Uterus (tissue), 4 donors: ENCODE data around the gene DYDC2. TPM values are rescaled to one million over a fixed set of nuclear protein-coding genes. Genes with fewer than 3 reads are reported as not detected.
A peak's percentile ranks its signal among the peaks of the same experiment; 100 is the strongest.

Experiments
- DNase-seq, 2 donors: peaks; one replicate each; pipeline ENCODE4 v3.0.0-alpha.2; 2019 to 2020
- H3K27ac ChIP-seq, 2 donors: fragments of 200-600 bp; sonication (generic); 1 replicate in 1 of 2; 2 replicates in 1 of 2; pipeline ENCODE4 v1.5.1; 2016 to 2018
- H3K27me3 ChIP-seq, 2 donors: fragments of 200-600 bp; sonication (generic); one replicate each; pipeline ENCODE4 v1.5.1; 2018 to 2019; ENCODE audit warnings: control low read depth in 1 of 2
- H3K36me3 ChIP-seq, 2 donors: fragments of 200-600 bp; sonication (generic); one replicate each; pipeline ENCODE4 v1.5.1; 2019; ENCODE audit warnings: control low read depth in 1 of 2
- H3K4me1 ChIP-seq, 2 donors: fragments of 200-600 bp; sonication (generic); one replicate each; pipeline ENCODE4 v1.5.1; 2018 to 2019; ENCODE audit warnings: control low read depth in 1 of 2
- H3K4me3 ChIP-seq, 2 donors: fragments of 200-600 bp; sonication (generic); 1 replicate in 1 of 2; 2 replicates in 1 of 2; pipeline ENCODE4 v1.5.1; 2018 to 2019; ENCODE audit warnings: mild to moderate bottlenecking in 1 of 2
- H3K9me3 ChIP-seq, 2 donors: fragments of 200-600 bp; sonication (generic); one replicate each; pipeline ENCODE4 v1.5.1; 2019; ENCODE audit warnings: control low read depth in 1 of 2
- POLR2A ChIP-seq, 2 donors: fragments of 450-650 bp; IDR thresholded peaks; one replicate each; pipeline ENCODE4 v1.6.1; 2016; ENCODE audit warnings: antibody characterized with exemption in 2 of 2, mild to moderate bottlenecking in 1 of 2, moderate library complexity in 1 of 2
- intact Hi-C: fragments of 100-400 bp; cut with DNase I; formaldehyde crosslinking; loops from one replicate; pipeline ENCODE4 v1.15.1; 2023; ENCODE audit warnings: low total_unique reads
- total RNA-seq, 4 donors: library from RNA; depleted of rRNA in 3 of 4; stranded (reverse); fragments of >200 nt in 3 of 4; gene quantifications; one replicate each; pipeline versions ENCODE4 v1.1.0 to v1.2.4, GENCODE V29; 2014 to 2023
- TF ChIP-seq, protein P1 (sequence below), 4 experiments: fragments of 200-600 bp in 2 of 4; fragments of 450-650 bp in 2 of 4; sonication (generic) in 2 of 4; IDR thresholded peaks; one replicate each; pipeline ENCODE4 v1.5.1; 2016 to 2019; ENCODE audit warnings: antibody characterized with exemption in 4 of 4, mild to moderate bottlenecking in 2 of 4, moderate library complexity in 1 of 4
- donor health status: DM: yes; HTN: yes; CAD: no.

DYDC2 gene
- total RNA-seq, 4 donors from 2014 or later, result 0.73 to 12.4 (median 6.6) TPM; not detected in 1

GRCh38 chr10:80379701-80380100 is 23.1 kb downstream of the DYDC2 start:
- H3K27me3 ChIP-seq, result no peaks in the 10 kb centered on the region
- intact Hi-C loops, result no loop called here
- DNase-seq, result no peak
- no peaks in the 10 kb centered on the region for H3K4me1 ChIP-seq
- no peak overlapping the region for H3K27ac ChIP-seq
- H3K9me3 ChIP-seq, result no peaks in the 10 kb centered on the region
- H3K36me3 ChIP-seq, result no peaks in the 10 kb centered on the region
- TF ChIP-seq POLR2A (IDR thresholded peaks at IDR 0.05), result no peak
- TF ChIP-seq, protein P1, sequence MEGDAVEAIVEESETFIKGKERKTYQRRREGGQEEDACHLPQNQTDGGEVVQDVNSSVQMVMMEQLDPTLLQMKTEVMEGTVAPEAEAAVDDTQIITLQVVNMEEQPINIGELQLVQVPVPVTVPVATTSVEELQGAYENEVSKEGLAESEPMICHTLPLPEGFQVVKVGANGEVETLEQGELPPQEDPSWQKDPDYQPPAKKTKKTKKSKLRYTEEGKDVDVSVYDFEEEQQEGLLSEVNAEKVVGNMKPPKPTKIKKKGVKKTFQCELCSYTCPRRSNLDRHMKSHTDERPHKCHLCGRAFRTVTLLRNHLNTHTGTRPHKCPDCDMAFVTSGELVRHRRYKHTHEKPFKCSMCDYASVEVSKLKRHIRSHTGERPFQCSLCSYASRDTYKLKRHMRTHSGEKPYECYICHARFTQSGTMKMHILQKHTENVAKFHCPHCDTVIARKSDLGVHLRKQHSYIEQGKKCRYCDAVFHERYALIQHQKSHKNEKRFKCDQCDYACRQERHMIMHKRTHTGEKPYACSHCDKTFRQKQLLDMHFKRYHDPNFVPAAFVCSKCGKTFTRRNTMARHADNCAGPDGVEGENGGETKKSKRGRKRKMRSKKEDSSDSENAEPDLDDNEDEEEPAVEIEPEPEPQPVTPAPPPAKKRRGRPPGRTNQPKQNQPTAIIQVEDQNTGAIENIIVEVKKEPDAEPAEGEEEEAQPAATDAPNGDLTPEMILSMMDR (IDR thresholded peaks at IDR 0.05), result no peak
- no peak overlapping the region for H3K4me3 ChIP-seq

GRCh38 chr10:80380185-80380584 is 23.6 kb downstream of the DYDC2 start:
- Histone ChIP-seq H3K4me3 (no peak overlapping the region), H3K4me1 (no peaks in the 10 kb centered on the region), H3K36me3 (no peaks in the 10 kb centered on the region), H3K27me3 (no peaks in the 10 kb centered on the region), H3K27ac (no peak overlapping the region), H3K9me3 (no peaks in the 10 kb centered on the region)
- intact Hi-C loops, result no loop called here
- no peak for TF ChIP-seq POLR2A (IDR thresholded peaks at IDR 0.05)
- TF ChIP-seq, protein P1 (IDR thresholded peaks at IDR 0.05), result no peak
- DNase-seq, result no peak

- DNase-seq, result peak; percentile 18 to 25
- Histone ChIP-seq H3K4me3 (no peak overlapping the region), H3K4me1 (no peaks in the 10 kb centered on the region), H3K9me3 (no peaks in the 10 kb centered on the region), H3K36me3 (no peaks in the 10 kb centered on the region), H3K27me3 (no peaks in the 10 kb centered on the region), H3K27ac (no peak overlapping the region)
- TF ChIP-seq, protein P1 (IDR thresholded peaks at IDR 0.05), result peak; percentile 61 to 74 (median 63)
- no peak for TF ChIP-seq POLR2A (IDR thresholded peaks at IDR 0.05)
- intact Hi-C loops, result no loop called here
These were observed 26.4 kb downstream of the DYDC2 start for GRCh38 chr10:80382989-80383388.

GRCh38 chr10:80390740-80391139 is 34.2 kb downstream of the DYDC2 start:
- H3K4me3 ChIP-seq, result no peak overlapping the region
- TF ChIP-seq POLR2A (IDR thresholded peaks at IDR 0.05), result no peak
- TF ChIP-seq, protein P1 (IDR thresholded peaks at IDR 0.05), result no peak
- no peaks in the 10 kb centered on the region for H3K4me1 ChIP-seq
- H3K36me3 ChIP-seq, result no peaks in the 10 kb centered on the region
- no peak for DNase-seq
- no peaks in the 10 kb centered on the region for H3K27me3 ChIP-seq
- no peak overlapping the region for H3K27ac ChIP-seq
- intact Hi-C loops, result no loop called here
- no peaks in the 10 kb centered on the region for H3K9me3 ChIP-seq

DNA sequence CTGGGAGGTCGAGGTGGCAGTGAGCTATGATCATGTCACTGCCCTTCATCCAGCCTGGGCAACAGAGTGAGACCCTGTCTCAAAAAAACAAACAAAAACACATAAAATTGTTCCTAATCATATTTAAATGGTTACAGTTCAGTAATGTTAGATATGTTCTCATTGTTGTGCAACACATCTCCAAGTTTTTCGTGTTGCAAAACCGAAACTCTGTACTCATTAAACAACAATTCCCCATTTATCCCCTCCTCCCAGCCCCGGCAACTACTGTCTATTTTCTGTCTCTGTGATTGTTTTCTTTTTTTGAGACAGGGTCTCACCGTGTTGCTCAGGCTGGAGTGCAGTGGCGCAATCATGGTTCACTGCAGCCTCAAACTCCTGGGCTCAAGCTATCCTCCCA is 35.7 kb downstream of the DYDC2 start:
- H3K27ac ChIP-seq, result no peak overlapping the region
- H3K4me3 ChIP-seq, result no peak overlapping the region
- TF ChIP-seq, protein P1 (IDR thresholded peaks at IDR 0.05), result no peak
- no peak for TF ChIP-seq POLR2A (IDR thresholded peaks at IDR 0.05)
- H3K36me3 ChIP-seq, result no peaks in the 10 kb centered on the region
- no peaks in the 10 kb centered on the region for H3K4me1 ChIP-seq
- no peaks in the 10 kb centered on the region for H3K27me3 ChIP-seq
- no peaks in the 10 kb centered on the region for H3K9me3 ChIP-seq
- intact Hi-C loops, result no loop called here
- no peak for DNase-seq
